Stimulated activated CD4-positive, alpha-beta T cell treated with anti-CD3 and anti-CD28 coated beads, Interleukin-2, amount 100 ng/mL, for 24 hours (primary cell): ENCODE data around the gene ZER1.
"Not testable (repeated sequence)": the region's sequence is repeated elsewhere in the genome, so short reads cannot be mapped to it uniquely, and the experiment has no call there.

Source experiments
- DNase-seq, 2 donors: peaks; one replicate each; pipeline ENCODE4 v3.0.0-alpha.2; 2020

The ZER1 gene

GRCh38 chr9:128771745-128772519, at the start of gene ZER1:
TSS of gene ZER1 (minus strand) at chr9:128771927. CDS start at chr9:128755565, 16,362 bp downstream.
- peak; percentile 94 to 97 for DNase-seq

- no peak for DNase-seq
Measured at GRCh38 chr9:128820665-128821583, 49.2 kb upstream of the ZER1 start.

GRCh38 chr9:128819716-128820664, 48.3 kb upstream of the ZER1 start:
- no peak for DNase-seq

GRCh38 chr9:128818839-128819715, 47.4 kb upstream of the ZER1 start:
- DNase-seq, result peak; percentile 50 to 58

GRCh38 chr9:128818099-128818838, 46.5 kb upstream of the ZER1 start, which contains the start of gene ENDOG:
TSS of gene ENDOG (plus strand) at chr9:128818500. CDS start at chr9:128818685, 185 bp downstream.
- peak; percentile 98 to 99 for DNase-seq

- no peak for DNase-seq
Measured at GRCh38 chr9:128810873-128811272, 39.1 kb upstream of the ZER1 start.

GRCh38 chr9:128809831-128810230, 38.1 kb upstream of the ZER1 start:
- no peak for DNase-seq

GRCh38 chr9:128809036-128809599, 37.4 kb upstream of the ZER1 start:
- no peak for DNase-seq

GRCh38 chr9:128808543-128808942, 36.8 kb upstream of the ZER1 start:
- DNase-seq, result no peak

- DNase-seq, result no peak
Measured at GRCh38 chr9:128807827-128808226, 36.1 kb upstream of the ZER1 start.

- DNase-seq, result no peak
Measured at GRCh38 chr9:128805661-128806060, 33.9 kb upstream of the ZER1 start.

- DNase-seq, result no peak
Measured at GRCh38 chr9:128802482-128802881, 30.8 kb upstream of the ZER1 start.

- no peak for DNase-seq
Measured at GRCh38 chr9:128800061-128800460, 28.3 kb upstream of the ZER1 start.

GRCh38 chr9:128798896-128799295, 27.2 kb upstream of the ZER1 start:
- no peak for DNase-seq

- DNase-seq, result not testable (repeated sequence)
Measured at GRCh38 chr9:128794961-128795360, 23.2 kb upstream of the ZER1 start.

GRCh38 chr9:128792978-128793686, 21.4 kb upstream of the ZER1 start:
- DNase-seq, result no peak

GRCh38 chr9:128792134-128792533, 20.4 kb upstream of the ZER1 start:
- no peak for DNase-seq

- no peak for DNase-seq
Measured at GRCh38 chr9:128790536-128790935, 18.8 kb upstream of the ZER1 start.

- DNase-seq, result no peak
Measured at GRCh38 chr9:128788445-128788844, 16.7 kb upstream of the ZER1 start.

- peak; percentile 18 to 31 for DNase-seq
Measured at GRCh38 chr9:128787659-128788058, 15.9 kb upstream of the ZER1 start.
